Posterior vena cava (tissue), 2 donors: ENCODE results near the gene MICALL2. TPM values are rescaled to one million over a fixed set of nuclear protein-coding genes. Genes with fewer than 3 reads are reported as not detected.

Source experiments
- DNase-seq: peaks from one replicate; pipeline ENCODE4 v3.0.0-alpha.2; 2020; ENCODE audit warnings: low spot score
- intact Hi-C, 2 donors: fragments of 100-400 bp; cut with DNase I; formaldehyde crosslinking; loops; one replicate each; pipeline versions ENCODE4 v1.14.1 to v1.14.2; 2022 to 2023
- total RNA-seq, 2 donors: library from RNA; stranded (reverse); fragmentation: NEBNext Ultra II Directional; extraction: Animal tissue kit (Norgen Biotek cat#: 25700); gene quantifications; one replicate each; pipeline ENCODE4 v1.2.1, GENCODE V29; 2021
- donor health status: DM: yes; HTN: yes; CAD: no.
- donor health status: DM: yes; HTN: yes; CAD: no.

The MICALL2 gene
- total RNA-seq, 2 donors from 2014 or later = 33.3 to 38.5 TPM

GRCh38 chr7:1408466-1408865, 50.8 kb downstream of the MICALL2 start:
- DNase-seq = no peak
- intact Hi-C loops = no loop called here

DNA sequence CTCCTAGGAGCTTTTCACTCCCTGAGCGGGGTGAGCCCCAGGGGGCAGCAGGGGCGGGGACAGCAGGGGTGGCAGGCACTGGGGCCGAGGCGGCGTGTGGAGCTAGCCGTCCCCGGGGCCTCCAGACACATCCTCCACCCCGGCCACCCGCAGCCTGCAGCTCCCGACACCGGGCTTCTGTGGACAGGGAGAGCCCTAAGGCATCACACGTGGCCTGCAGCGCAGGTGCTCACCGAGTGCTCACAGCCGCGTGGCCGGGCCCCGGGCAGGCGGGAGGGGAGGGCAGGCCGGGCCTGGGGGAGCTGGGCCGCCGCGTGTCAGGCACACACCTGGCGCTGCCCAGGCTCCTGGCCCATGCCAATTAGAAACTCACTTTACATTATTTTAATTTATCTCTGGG, 51.4 kb downstream of the MICALL2 start:
- intact Hi-C loops = no loop called here
- no peak for DNase-seq

GRCh38 chr7:1404898-1405548, 54.2 kb downstream of the MICALL2 start:
- DNase-seq = no peak
- intact Hi-C loops = loop anchor here in 1 of 2 donors (1.0 kb wide), 1 partner anchor 22 kb away; no protein-coding TSS in a partner anchor

- intact Hi-C loops = loop anchor here in 1 of 2 donors (1.0 kb wide), 1 partner anchor 21 kb away; no protein-coding TSS in a partner anchor
- DNase-seq = no peak
These were observed 54.8 kb downstream of the MICALL2 start for GRCh38 chr7:1404460-1404809.

GRCh38 chr7:1403638-1404459, 55.4 kb downstream of the MICALL2 start:
- intact Hi-C loops = loop anchor here in 1 of 2 donors (1.0 to 2.0 kb wide), 2 partner anchors 21 to 57 kb away; no protein-coding TSS in a partner anchor
- no peak for DNase-seq

DNA sequence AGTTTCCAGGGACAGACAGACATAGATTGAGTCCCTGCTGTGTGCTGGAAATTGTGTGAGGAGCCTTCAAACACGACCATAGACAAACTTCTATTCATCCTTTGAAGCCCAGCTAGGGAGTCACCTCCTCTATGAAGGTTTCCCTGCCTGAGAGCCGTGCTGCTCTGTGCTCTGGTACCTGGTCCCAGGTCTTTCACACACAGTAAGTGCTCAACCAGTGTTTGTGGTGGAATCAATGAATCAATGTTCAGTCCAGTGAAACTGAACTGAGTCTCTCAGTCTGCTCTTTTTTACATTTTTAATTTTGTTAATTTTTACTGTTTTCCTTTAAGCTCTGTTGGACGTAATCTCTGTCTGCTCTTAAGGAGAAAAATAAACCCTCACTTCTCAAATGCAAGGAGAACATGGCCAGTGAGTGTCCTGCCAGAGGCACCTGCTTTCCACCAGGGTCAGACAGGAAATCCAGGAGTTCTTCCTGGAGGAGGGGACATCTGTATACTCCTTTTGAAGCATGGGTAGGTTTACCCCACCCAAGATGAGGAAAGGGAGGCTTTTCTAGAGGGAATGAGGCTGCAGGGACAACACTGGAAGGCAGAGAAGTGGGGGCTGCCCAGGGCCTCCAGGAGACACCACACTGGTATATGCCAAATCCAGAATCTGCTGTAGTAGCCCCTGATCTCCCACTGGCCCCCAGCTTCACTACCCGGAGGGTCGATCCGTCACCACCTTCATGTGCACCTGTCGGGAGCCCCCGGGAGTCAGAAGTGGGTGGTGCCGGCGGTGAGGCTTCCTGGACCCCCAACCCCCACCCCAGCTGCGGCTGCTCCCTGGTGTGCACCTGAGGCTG, 56.3 kb downstream of the MICALL2 start:
- intact Hi-C loops = loop anchor here in 1 of 2 donors (2.0 kb wide), 1 partner anchor 56 kb away; no protein-coding TSS in a partner anchor
- no peak for DNase-seq

GRCh38 chr7:1402110-1402790, 57.0 kb downstream of the MICALL2 start:
- DNase-seq = no peak
- intact Hi-C loops = loop anchor here in 1 of 2 donors (2.0 kb wide), 1 partner anchor 55 kb away; no protein-coding TSS in a partner anchor

DNA sequence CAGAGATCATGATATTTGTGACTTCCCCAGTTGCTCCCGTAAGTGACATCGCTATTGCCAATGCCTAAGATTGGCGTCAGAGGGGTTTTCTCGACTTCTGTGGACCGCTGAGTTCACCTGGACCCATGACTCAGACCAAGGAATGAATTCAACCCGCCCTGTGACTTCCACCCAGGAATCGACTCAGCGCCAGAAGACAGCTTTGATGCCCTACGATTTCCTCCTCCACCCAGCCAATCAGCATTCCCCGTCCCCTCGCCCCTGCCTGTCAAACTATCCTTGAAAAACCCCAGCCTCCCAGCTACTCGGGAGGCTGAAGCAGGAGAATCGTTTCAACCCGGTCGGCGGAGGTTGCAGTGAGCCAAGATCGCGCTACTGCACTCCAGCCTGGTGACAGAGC, 58.3 kb downstream of the MICALL2 start:
- intact Hi-C loops = no loop called here
- no peak for DNase-seq

DNA sequence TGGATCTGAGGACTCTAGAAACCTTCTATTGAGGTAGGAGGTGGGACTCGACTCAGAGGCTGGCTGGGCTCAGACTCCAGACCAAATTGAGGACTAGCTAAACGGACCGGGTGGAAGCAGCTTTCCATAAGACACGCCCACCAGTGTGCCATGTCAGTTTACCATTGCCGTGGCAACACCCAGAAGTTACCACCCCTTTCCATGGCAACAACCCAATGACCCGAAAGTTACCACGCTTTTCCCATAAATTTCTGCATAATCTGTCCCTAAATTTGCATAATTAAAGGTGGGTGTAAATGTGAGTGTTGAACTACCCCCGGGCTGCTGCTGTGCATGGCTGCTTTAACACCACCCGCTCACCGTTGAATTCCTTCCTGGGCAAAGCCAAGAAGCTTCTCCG, 58.9 kb downstream of the MICALL2 start:
- intact Hi-C loops = no loop called here
- no peak for DNase-seq

DNA sequence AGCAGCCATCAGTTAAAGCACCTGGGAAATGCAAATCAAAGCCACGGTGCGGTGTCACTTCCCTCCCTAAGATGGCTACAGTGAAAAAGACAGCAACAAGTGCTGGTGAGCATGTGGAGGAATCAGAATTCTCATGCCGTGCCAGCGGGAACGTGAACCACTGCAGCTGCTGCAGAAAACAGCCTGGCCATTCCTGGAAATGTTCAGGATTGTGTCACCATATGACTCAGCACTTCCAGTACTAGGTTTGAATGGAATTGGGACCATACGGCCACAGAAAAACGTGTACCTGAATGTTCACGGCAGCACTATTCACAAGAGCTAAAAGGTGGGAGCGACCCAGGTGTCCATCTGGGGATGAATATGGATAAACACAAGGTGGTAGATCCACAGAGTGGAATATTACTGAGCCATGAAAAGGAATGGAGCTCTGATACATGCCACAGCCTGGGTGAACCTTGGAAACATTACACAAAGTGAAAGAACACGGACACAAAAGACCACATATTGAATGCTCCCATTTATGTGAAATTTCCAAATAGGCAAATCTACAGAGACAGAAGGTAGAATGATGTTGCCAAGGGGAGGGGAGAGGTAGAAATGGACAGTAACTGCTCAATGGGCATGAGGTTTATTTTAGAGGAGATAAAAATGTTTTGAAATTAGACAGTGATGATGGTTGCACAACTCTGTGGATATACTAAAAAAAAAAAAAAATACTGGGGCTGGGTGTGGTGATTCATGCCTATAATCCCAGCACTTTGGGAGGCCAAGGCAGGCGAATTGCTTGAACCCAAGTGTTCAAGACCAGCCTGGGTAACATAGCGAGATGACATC, 61.6 kb downstream of the MICALL2 start:
- intact Hi-C loops = loop anchor here in 1 of 2 donors (10.0 kb wide), 1 partner anchor 153 kb away; no protein-coding TSS in a partner anchor
- no peak for DNase-seq

- DNase-seq = no peak
- intact Hi-C loops = loop anchor here in 1 of 2 donors (10.0 kb wide), 1 partner anchor 151 kb away; no protein-coding TSS in a partner anchor
These were observed 63.1 kb downstream of the MICALL2 start for GRCh38 chr7:1396195-1396594.

DNA sequence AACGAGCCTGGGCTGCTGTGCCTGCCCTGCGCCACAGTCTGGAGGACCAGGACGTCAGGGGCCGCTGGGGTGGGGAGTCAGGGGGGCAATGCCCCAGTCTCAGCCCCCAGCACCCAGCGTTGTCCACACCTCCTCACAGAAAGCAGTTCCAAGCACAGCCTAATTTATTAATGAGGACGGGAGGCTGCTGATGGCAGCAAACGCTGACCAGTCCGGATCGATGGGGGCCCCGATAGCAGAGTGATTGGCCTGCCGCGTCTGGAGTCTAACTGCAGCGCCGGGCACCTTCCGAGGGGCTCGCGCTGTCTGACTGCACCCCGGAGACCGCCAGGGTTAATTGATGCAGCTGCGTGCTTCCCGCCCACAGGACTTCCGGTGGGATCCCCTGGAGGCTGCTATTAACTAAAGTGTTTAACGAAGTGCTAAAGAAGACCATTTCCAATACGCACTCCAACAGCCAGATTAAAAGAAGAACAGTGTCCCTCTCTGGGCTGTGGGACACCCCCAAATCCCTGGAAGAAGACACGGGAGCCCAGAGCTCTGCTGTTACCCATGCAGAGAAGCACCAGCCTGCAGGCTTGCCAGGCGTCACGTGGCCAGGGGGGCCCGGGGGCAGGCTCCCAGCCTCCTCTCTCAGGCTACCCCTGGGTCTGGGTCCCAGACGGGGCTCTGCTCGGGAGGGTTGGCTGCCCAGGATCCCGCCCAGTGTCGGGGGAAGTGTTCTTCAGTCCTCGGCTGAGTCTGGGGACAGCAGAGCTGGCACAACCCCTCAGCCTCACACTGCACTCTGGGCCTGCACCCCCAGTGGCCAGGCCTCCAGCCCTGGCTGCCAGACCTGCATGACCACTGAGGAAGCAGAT, 63.8 kb downstream of the MICALL2 start:
- intact Hi-C loops = loop anchor here in 1 of 2 donors (10.0 kb wide), 1 partner anchor 151 kb away; no protein-coding TSS in a partner anchor
- no peak for DNase-seq

DNA sequence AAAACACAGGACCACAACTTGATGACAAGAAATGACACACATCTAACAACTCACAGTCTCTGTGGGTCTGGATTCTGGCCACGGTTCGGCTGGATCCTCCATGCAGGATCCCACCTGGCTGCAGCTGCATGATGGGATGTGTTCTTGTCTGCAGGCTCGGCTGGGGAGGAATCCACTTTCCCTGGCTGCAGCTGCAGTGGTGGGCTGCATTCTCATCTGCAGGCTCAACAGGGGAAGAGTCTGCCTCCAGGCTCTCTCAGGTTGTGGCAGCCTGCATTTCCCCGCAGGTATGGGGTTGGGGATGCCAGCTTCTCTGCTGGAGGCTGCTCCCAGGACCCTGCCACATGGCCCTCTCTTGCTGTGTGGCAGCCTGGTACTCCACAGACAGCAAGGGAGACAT, 64.9 kb downstream of the MICALL2 start:
- intact Hi-C loops = loop anchor here in 1 of 2 donors (10.0 kb wide), 1 partner anchor 150 kb away; no protein-coding TSS in a partner anchor
- no peak for DNase-seq

GRCh38 chr7:1393421-1393820, 65.8 kb downstream of the MICALL2 start:
- intact Hi-C loops = loop anchor here in 1 of 2 donors (10.0 kb wide), 1 partner anchor 149 kb away; no protein-coding TSS in a partner anchor
- no peak for DNase-seq

DNA sequence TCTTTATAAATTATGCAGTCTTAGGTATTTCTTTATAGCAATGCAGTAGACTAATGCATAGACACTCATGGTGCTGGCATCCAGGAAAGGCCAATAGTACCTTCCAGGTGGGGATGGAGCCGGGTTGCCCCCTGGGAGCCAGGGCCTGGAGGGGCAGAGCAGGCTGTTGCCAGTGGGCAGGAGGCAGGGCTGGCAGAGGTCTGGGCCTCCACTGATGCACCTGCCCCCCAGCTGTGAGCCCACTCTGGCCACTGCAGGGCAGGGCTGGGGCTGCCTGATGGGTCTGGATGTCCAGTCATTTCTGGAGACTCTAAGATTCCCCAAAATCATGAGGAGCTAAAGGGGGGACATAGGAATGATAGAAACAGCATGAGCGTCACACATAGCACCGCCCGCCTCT, 66.7 kb downstream of the MICALL2 start:
- no peak for DNase-seq
- intact Hi-C loops = loop anchor here in 1 of 2 donors (10.0 kb wide), 1 partner anchor 148 kb away; no protein-coding TSS in a partner anchor

- intact Hi-C loops = loop anchor here in 1 of 2 donors (10.0 kb wide), 1 partner anchor 147 kb away; no protein-coding TSS in a partner anchor
- no peak for DNase-seq
These were observed 67.8 kb downstream of the MICALL2 start for GRCh38 chr7:1391449-1391848.
